OCI-LY3 (cell line): ENCODE measurements around the gene ARHGAP26.
"Not testable (repeated sequence)": the region's sequence is repeated elsewhere in the genome, so short reads cannot be mapped to it uniquely, and the experiment has no call there.

Experiments used
- H2AFZ ChIP-seq: fragments of 200-600, 300-600 bp; shearing (Covaris generic); 2 replicates; pipeline ENCODE4 v1.6.0; 2014; ENCODE audit warnings: antibody characterized with exemption, low read depth, low read length
- H3K27ac ChIP-seq: fragments of 200-600, 300-600 bp; sonication (generic); 2 replicates; pipeline ENCODE4 v1.5.1; 2014; ENCODE audit warnings: mild to moderate bottlenecking, low read length, moderate library complexity, mixed read lengths
- H3K27me3 ChIP-seq: fragments of 200-600, 300-600 bp; sonication (generic); 2 replicates; pipeline ENCODE4 v1.6.1; 2014; ENCODE audit warnings: low read depth, low read length, mixed read lengths
- H3K36me3 ChIP-seq: fragments of 200-600, 300-600 bp; sonication (generic); replicated peaks from 2 replicates; pipeline ENCODE3; 2014; ENCODE audit warnings: low read depth, low read length, mixed read lengths
- H3K4me1 ChIP-seq: fragments of 300-600, 200-600 bp; sonication (generic); 2 replicates; pipeline ENCODE4 v1.6.1; 2014; ENCODE audit warnings: low read length, mixed read lengths
- H3K4me2 ChIP-seq: fragments of 200-600, 300-600 bp; sonication (generic); 2 replicates; pipeline ENCODE4 v1.6.1; 2014; ENCODE audit warnings: low read length, mixed read lengths
- H3K4me3 ChIP-seq: fragments of 300-600, 200-600 bp; sonication (generic); 2 replicates; pipeline ENCODE4 v1.5.1; 2014; ENCODE audit warnings: antibody characterized with exemption, mild to moderate bottlenecking, low read length, moderate library complexity
- H3K79me2 ChIP-seq: fragments of 300-600, 200-600 bp; shearing (Covaris generic); 2 replicates; pipeline ENCODE4 v1.6.1; 2014; ENCODE audit warnings: mild to moderate bottlenecking, low read length, mixed read lengths
- H3K9ac ChIP-seq: fragments of 300-600, 200-600 bp; shearing (Covaris generic); 2 replicates; pipeline ENCODE4 v1.6.0; 2014; ENCODE audit warnings: mild to moderate bottlenecking, low read length, moderate library complexity
- H3K9me3 ChIP-seq: fragments of 200-600, 300-600 bp; shearing (Covaris generic); 2 replicates; pipeline ENCODE4 v1.6.1; 2014; ENCODE audit warnings: low read length, mixed read lengths; ENCODE audit not compliant: insufficient read depth
- H4K20me1 ChIP-seq: fragments of 200-600, 300-600 bp; sonication (generic); 2 replicates; pipeline ENCODE4 v1.6.1; 2016; ENCODE audit warnings: low read length, mixed read lengths; ENCODE audit not compliant: insufficient read depth
- CTCF ChIP-seq: fragments of 200-600, 300-600 bp; sonication (generic); IDR thresholded peaks from 2 replicates; pipeline ENCODE4 v1.5.1; 2014; ENCODE audit warnings: antibody characterized with exemption, low read length, low read depth
- EZH2phosphoT487 ChIP-seq: fragments of 200-600 bp; shearing (Covaris generic); IDR thresholded peaks from 2 replicates; pipeline ENCODE4 v1.6.1; 2018; ENCODE audit warnings: antibody characterized with exemption, mixed run types, low read depth

The ARHGAP26 gene

GRCh38 chr5:142997591-142997990 is 227.4 kb downstream of the ARHGAP26 start:
- Histone ChIP-seq H3K27me3 (no peaks in the 10 kb centered on the region), H3K9me3 (no peaks in the 10 kb centered on the region), H4K20me1 (no peaks in the 10 kb centered on the region), H2AFZ (no peak overlapping the region), H3K4me1 (peaks cover 21% of the 10 kb centered on the region), H3K36me3 (no peaks in the 10 kb centered on the region), H3K27ac (no peak overlapping the region), H3K4me2 (no peak overlapping the region), H3K9ac (no peak overlapping the region), H3K4me3 (no peak overlapping the region), H3K79me2 (no peaks in the 10 kb centered on the region)
- no peak for TF ChIP-seq CTCF
- no peak for TF ChIP-seq EZH2phosphoT487

- no peak overlapping the region for H3K27ac ChIP-seq
- H3K4me1 ChIP-seq: peaks cover 30% of the 10 kb centered on the region
- H3K9me3 ChIP-seq: no peaks in the 10 kb centered on the region
- H3K27me3 ChIP-seq: no peaks in the 10 kb centered on the region
- H3K4me3 ChIP-seq: no peak overlapping the region
- H4K20me1 ChIP-seq: no peaks in the 10 kb centered on the region
- H3K4me2 ChIP-seq: peak overlapping the region; percentile 34
- TF ChIP-seq EZH2phosphoT487 (no peak), CTCF (no peak)
- 0 out of 2 replicates have a peak overlapping the region, but pooled peaks have one; percentile 39 for H2AFZ ChIP-seq
- no peaks in the 10 kb centered on the region for H3K36me3 ChIP-seq
- no peak overlapping the region for H3K9ac ChIP-seq
- H3K79me2 ChIP-seq: no peaks in the 10 kb centered on the region
Observed at GRCh38 chr5:142998316-142999020, 228.3 kb downstream of the ARHGAP26 start.

GRCh38 chr5:143000551-143000950 is 230.4 kb downstream of the ARHGAP26 start:
- H3K27ac ChIP-seq, H3K9me3 ChIP-seq, H3K36me3 ChIP-seq, H2AFZ ChIP-seq, H4K20me1 ChIP-seq, H3K4me3 ChIP-seq, H3K9ac ChIP-seq, H3K27me3 ChIP-seq, H3K4me2 ChIP-seq, H3K79me2 ChIP-seq: not testable (repeated sequence)
- peaks cover 40% of the 10 kb centered on the region for H3K4me1 ChIP-seq

- H3K4me3 ChIP-seq: peak overlapping the region; percentile 17
- H3K4me1 ChIP-seq: peaks cover 40% of the 10 kb centered on the region
- peak overlapping the region; percentile 64 for H3K4me2 ChIP-seq
- H2AFZ ChIP-seq: no peak overlapping the region
- peak overlapping the region; percentile 27; the same call in 1 of the 2 replicates for H3K9ac ChIP-seq
- no peaks in the 10 kb centered on the region for H3K79me2 ChIP-seq
- H3K36me3 ChIP-seq: no peaks in the 10 kb centered on the region
- no peaks in the 10 kb centered on the region for H4K20me1 ChIP-seq
- H3K27me3 ChIP-seq: no peaks in the 10 kb centered on the region
- peak overlapping the region; percentile 66 for H3K27ac ChIP-seq
- no peaks in the 10 kb centered on the region for H3K9me3 ChIP-seq
- TF ChIP-seq CTCF: no peak
- TF ChIP-seq EZH2phosphoT487: no peak
Observed at GRCh38 chr5:143001764-143002351, 231.7 kb downstream of the ARHGAP26 start.
